ENCODE measurements around the gene KCNJ11.

GRCh38 chr11:17430616-17431015 lies 42.2 kb upstream of the KCNJ11 start:
- TF ChIP-seq RFX5 (IDR thresholded peaks at IDR 0.05; ENCODE audit: low read depth, low read length) (no peak), SMC3 (IDR thresholded peaks at IDR 0.05; ENCODE audit: low read depth, low read length) (no peak), CTCF (conservative IDR thresholded peaks at IDR 0.05; ENCODE audit: low read depth, low read length) (no peak), CEBPB (IDR thresholded peaks at IDR 0.05; ENCODE audit: low read depth, low read length) (no peak), USF2 (IDR thresholded peaks at IDR 0.05; ENCODE audit: low read depth, low read length) (no peak), ELK1 (IDR thresholded peaks at IDR 0.05; ENCODE audit: borderline replicate concordance, low read depth, low read length) (no peak), CHD1 (IDR thresholded peaks at IDR 0.05; ENCODE audit: low read depth, low read length) (no peak), POLR2A (IDR thresholded peaks at IDR 0.05; ENCODE audit: low read depth, low read length) (no peak), MAFK (IDR thresholded peaks at IDR 0.05; ENCODE audit: low read depth, low read length) (no peak), MXI1 (IDR thresholded peaks at IDR 0.05; ENCODE audit: borderline replicate concordance, low read depth, low read length) (no peak), FOS (IDR thresholded peaks at IDR 0.05; ENCODE audit: low read depth, low read length) (no peak)
